Measurements from ENCODE around the gene TRIM4.

DNA sequence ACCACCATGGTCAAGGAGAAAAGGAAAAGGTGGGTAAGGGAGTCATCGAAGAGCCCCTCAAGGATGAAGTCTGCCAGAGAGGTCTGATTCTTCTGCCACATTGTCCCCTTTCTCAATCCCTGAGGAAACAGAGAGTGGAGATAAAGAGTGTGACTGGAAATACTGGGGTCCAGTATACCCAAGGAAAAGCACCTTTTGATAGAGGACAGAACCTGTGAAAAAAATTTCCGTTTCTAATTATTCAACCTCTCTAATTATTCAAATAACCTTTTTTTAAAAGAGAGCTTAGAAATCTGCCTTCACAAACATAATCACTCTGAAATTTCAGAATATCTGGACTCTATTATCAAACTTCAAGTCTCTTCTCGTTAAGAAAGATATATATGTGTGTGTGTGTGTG lies 42.4 kb downstream of the TRIM4 start, which contains the start of gene OR2AE1:
- TF ChIP-seq, protein P1, sequence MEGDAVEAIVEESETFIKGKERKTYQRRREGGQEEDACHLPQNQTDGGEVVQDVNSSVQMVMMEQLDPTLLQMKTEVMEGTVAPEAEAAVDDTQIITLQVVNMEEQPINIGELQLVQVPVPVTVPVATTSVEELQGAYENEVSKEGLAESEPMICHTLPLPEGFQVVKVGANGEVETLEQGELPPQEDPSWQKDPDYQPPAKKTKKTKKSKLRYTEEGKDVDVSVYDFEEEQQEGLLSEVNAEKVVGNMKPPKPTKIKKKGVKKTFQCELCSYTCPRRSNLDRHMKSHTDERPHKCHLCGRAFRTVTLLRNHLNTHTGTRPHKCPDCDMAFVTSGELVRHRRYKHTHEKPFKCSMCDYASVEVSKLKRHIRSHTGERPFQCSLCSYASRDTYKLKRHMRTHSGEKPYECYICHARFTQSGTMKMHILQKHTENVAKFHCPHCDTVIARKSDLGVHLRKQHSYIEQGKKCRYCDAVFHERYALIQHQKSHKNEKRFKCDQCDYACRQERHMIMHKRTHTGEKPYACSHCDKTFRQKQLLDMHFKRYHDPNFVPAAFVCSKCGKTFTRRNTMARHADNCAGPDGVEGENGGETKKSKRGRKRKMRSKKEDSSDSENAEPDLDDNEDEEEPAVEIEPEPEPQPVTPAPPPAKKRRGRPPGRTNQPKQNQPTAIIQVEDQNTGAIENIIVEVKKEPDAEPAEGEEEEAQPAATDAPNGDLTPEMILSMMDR (IDR thresholded peaks at IDR 0.05; ENCODE audit: insufficient read depth, low read length, poor library complexity, severe bottlenecking) = no peak
- TF ChIP-seq EZH2phosphoT487 (conservative IDR thresholded peaks at IDR 0.05; ENCODE audit: low read length) = no peak
